Suprapubic skin (tissue), 4 donors: Measurements from ENCODE around the gene KLF6. TPM values are rescaled to one million over a fixed set of nuclear protein-coding genes. Genes with fewer than 3 reads are reported as not detected.

Source experiments
- DNase-seq, 2 donors: peaks; one replicate each; pipeline ENCODE4 v3.0.0-alpha.2; 2019; ENCODE audit warnings: low spot score in 2 of 2
- H3K27ac ChIP-seq: fragments of 200-600 bp; sonication (generic); one replicate; pipeline ENCODE4 v1.5.1; 2019
- H3K27me3 ChIP-seq: fragments of 200-600 bp; sonication (generic); one replicate; pipeline ENCODE4 v1.5.1; 2019
- H3K36me3 ChIP-seq: fragments of 200-600 bp; sonication (generic); one replicate; pipeline ENCODE4 v1.5.1; 2019
- H3K4me1 ChIP-seq: fragments of 200-600 bp; sonication (generic); one replicate; pipeline ENCODE4 v1.5.1; 2019
- H3K4me3 ChIP-seq: fragments of 200-600 bp; sonication (generic); one replicate; pipeline ENCODE4 v1.5.1; 2019; ENCODE audit warnings: mild to moderate bottlenecking
- H3K9me3 ChIP-seq: fragments of 200-600 bp; sonication (generic); one replicate; pipeline ENCODE4 v1.5.1; 2019
- EP300 ChIP-seq: sonication (generic); formaldehyde crosslinking; IDR thresholded peaks from one replicate; pipeline ENCODE4 v1.6.1; 2017; ENCODE audit warnings: antibody characterized with exemption
- POLR2A ChIP-seq, 2 donors: fragments of 450-650 bp; IDR thresholded peaks; one replicate each; pipeline ENCODE4 v1.6.1; 2017; ENCODE audit warnings: antibody characterized with exemption in 2 of 2, mild to moderate bottlenecking in 2 of 2, moderate library complexity in 2 of 2
- POLR2AphosphoS5 ChIP-seq, 3 donors: sonication (generic); formaldehyde crosslinking; IDR thresholded peaks; one replicate each; pipeline ENCODE4 v1.6.1; 2017; ENCODE audit warnings: antibody characterized with exemption in 3 of 3
- WGBS: methylation state at CpG from one replicate; pipeline ENCODE4 v1.1.5; 2018; 5-methylcytosine and 5-hydroxymethylcytosine counted together
- total RNA-seq, 4 donors: library from RNA; depleted of rRNA; stranded (reverse); fragments of >200 nt; gene quantifications; one replicate each; pipeline ENCODE4 v1.1.0, GENCODE V29; 2016
- TF ChIP-seq, protein P1 (sequence below), 2 donors: fragments of 200-600 bp in 1 of 2; fragments of 450-650 bp in 1 of 2; sonication (generic) in 1 of 2; IDR thresholded peaks; one replicate each; pipeline ENCODE4 v1.5.1; 2016 to 2019; ENCODE audit warnings: antibody characterized with exemption in 2 of 2, mild to moderate bottlenecking in 1 of 2, moderate library complexity in 1 of 2

Gene KLF6
- total RNA-seq, 4 donors from 2014 or later: 242 to 484 (median 276) TPM

DNA sequence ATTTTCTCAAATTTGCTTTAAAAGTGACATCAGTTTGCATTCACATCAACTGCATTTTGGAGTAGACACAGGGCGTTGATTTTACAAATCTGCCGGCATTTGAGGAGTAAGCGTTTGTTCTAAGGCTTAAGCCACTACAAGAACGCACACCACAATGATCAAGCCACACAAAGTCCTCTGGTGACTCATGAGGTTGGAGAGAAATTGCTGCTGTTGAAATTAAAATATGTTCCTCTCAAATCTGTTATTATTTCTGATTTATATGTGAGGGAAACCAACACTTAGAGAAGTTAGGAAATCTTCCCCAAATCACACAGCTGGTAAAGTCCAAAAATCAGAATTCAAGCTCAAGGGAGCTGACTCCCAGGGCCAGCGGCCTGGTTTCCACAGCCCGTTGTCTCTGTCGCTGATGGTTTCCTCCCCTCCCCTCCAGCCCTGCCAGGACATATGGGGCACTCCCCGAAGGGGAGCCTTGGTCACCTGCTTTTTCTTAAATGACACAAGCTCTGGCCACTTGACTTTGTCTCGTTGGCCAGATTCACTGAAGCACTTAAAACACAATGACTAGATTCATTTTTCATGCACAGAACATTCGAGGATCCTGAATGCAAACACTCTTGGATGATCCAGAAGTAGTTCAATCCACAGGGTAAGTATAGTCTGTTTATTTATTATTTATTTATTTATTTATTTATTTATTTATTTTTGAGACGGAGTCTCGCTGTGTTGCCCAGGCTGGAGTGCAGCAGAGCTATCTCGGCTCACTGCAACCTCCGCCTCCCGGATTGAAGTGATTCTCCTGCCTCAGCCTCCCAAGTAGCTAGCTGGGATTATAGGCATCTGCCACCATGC lies 29.2 kb upstream of the KLF6 start:
- H3K9me3 ChIP-seq: no peaks in the 10 kb centered on the region
- H3K27me3 ChIP-seq: no peaks in the 10 kb centered on the region
- H3K27ac ChIP-seq: peak overlapping the region; percentile 31
- TF ChIP-seq EP300 (no peak), POLR2AphosphoS5 (IDR thresholded peaks at IDR 0.05) (no peak), POLR2A (IDR thresholded peaks at IDR 0.05) (no peak)
- TF ChIP-seq, protein P1, sequence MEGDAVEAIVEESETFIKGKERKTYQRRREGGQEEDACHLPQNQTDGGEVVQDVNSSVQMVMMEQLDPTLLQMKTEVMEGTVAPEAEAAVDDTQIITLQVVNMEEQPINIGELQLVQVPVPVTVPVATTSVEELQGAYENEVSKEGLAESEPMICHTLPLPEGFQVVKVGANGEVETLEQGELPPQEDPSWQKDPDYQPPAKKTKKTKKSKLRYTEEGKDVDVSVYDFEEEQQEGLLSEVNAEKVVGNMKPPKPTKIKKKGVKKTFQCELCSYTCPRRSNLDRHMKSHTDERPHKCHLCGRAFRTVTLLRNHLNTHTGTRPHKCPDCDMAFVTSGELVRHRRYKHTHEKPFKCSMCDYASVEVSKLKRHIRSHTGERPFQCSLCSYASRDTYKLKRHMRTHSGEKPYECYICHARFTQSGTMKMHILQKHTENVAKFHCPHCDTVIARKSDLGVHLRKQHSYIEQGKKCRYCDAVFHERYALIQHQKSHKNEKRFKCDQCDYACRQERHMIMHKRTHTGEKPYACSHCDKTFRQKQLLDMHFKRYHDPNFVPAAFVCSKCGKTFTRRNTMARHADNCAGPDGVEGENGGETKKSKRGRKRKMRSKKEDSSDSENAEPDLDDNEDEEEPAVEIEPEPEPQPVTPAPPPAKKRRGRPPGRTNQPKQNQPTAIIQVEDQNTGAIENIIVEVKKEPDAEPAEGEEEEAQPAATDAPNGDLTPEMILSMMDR (IDR thresholded peaks at IDR 0.05): no peak
- no peaks in the 10 kb centered on the region for H3K36me3 ChIP-seq
- WGBS: 80% methylated on average over 15 of the region's 15 CpGs
- no peak for DNase-seq
- peaks cover 30% of the 10 kb centered on the region for H3K4me1 ChIP-seq
- H3K4me3 ChIP-seq: no peak overlapping the region

DNA sequence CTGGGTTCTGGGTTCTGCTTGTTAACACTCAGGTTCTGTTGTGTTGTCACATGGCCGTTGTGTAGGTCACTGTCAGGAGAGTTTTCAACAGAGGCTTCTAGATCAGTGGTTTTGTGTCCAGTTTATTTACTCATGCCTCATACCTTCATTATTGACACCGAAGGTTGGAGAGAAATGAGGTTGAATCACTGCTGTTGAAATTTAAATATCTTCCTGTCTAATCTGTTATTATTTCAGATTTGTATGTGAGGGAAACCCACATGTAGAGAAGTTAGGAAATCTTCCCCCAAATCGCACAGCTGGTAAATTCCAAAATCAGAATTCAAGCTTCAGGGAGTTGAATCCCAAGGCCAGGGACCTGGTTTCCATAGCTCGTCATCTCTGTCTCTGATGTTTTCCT lies 28.3 kb upstream of the KLF6 start:
- H3K4me3 ChIP-seq: no peak overlapping the region
- no peaks in the 10 kb centered on the region for H3K27me3 ChIP-seq
- peak overlapping the region; percentile 31 for H3K27ac ChIP-seq
- peaks cover 32% of the 10 kb centered on the region for H3K4me1 ChIP-seq
- TF ChIP-seq, protein P1 (IDR thresholded peaks at IDR 0.05): no peak
- no peak for TF ChIP-seq POLR2AphosphoS5 (IDR thresholded peaks at IDR 0.05)
- TF ChIP-seq EP300: no peak
- TF ChIP-seq POLR2A (IDR thresholded peaks at IDR 0.05): no peak
- H3K36me3 ChIP-seq: no peaks in the 10 kb centered on the region
- no peak for DNase-seq
- H3K9me3 ChIP-seq: no peaks in the 10 kb centered on the region
- 92% methylated on average over 4 of the region's 4 CpGs for WGBS

- Histone ChIP-seq H3K27ac (peak overlapping the region; percentile 89), H3K4me1 (peaks cover 42% of the 10 kb centered on the region), H3K27me3 (no peaks in the 10 kb centered on the region), H3K4me3 (no peak overlapping the region), H3K9me3 (no peaks in the 10 kb centered on the region), H3K36me3 (no peaks in the 10 kb centered on the region)
- no peak for DNase-seq
- TF ChIP-seq EP300 (no peak), POLR2A (IDR thresholded peaks at IDR 0.05) (no peak), POLR2AphosphoS5 (IDR thresholded peaks at IDR 0.05) (no peak)
- TF ChIP-seq, protein P1 (IDR thresholded peaks at IDR 0.05): no peak
- WGBS: 85% methylated on average over 7 of the region's 7 CpGs
Observed at GRCh38 chr10:3812141-3812540, 27.1 kb upstream of the KLF6 start.

- Histone ChIP-seq H3K27ac (peak overlapping the region; percentile 89), H3K4me1 (peaks cover 50% of the 10 kb centered on the region), H3K36me3 (no peaks in the 10 kb centered on the region), H3K9me3 (no peaks in the 10 kb centered on the region), H3K27me3 (no peaks in the 10 kb centered on the region), H3K4me3 (no peak overlapping the region)
- DNase-seq: no peak
- TF ChIP-seq, protein P1 (IDR thresholded peaks at IDR 0.05): no peak
- no peak for TF ChIP-seq EP300
- TF ChIP-seq POLR2A (IDR thresholded peaks at IDR 0.05): no peak
- peak in 1 of 3 donors; percentile 48 for TF ChIP-seq POLR2AphosphoS5 (IDR thresholded peaks at IDR 0.05)
- 21% methylated on average over 7 of the region's 7 CpGs for WGBS
Observed at GRCh38 chr10:3811291-3811870, 26.4 kb upstream of the KLF6 start.

DNA sequence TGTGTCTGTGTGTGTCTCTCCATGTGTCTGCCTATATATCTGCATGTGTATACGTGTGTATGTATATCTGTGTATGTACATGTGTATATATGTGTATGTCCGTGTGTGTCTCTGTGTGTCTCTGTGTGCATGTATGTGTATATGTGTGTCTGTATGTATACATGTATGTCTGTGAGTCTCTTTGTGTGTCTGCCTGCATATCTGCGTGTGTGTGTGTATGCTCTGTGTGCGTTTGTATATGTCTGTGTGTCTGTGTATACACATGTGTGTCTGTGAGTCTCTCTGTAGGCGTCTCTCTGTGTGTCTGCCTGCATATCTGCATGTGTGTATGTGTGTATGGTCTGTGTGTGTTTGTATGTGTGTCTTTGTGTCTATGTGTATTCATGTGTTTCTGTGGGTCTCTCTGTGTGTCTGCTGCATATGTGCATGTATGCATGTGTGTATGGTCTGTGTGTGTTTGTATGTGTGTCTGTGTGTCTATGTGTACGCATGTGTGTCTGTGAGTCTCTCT lies 23.7 kb upstream of the KLF6 start:
- H3K4me1 ChIP-seq: peaks cover 74% of the 10 kb centered on the region
- DNase-seq: no peak
- 92% methylated on average over 6 of the region's 6 CpGs for WGBS

More for the DNA sequence above, 23.7 kb upstream of the KLF6 start:
- H3K4me3 ChIP-seq: no peak overlapping the region
- no peaks in the 10 kb centered on the region for H3K27me3 ChIP-seq
- H3K36me3 ChIP-seq: no peaks in the 10 kb centered on the region
- TF ChIP-seq POLR2AphosphoS5 (IDR thresholded peaks at IDR 0.05): no peak
- TF ChIP-seq POLR2A (IDR thresholded peaks at IDR 0.05): no peak
- H3K9me3 ChIP-seq: no peaks in the 10 kb centered on the region
- peak overlapping the region; percentile 89 for H3K27ac ChIP-seq
